ENCODE results near the gene ATP6V1F. TPM values are rescaled to one million over a fixed set of nuclear protein-coding genes. Genes with fewer than 3 reads are reported as not detected.

ATP6V1F gene
- total RNA-seq, 1 donor from 2014 or later = 119 TPM

DNA sequence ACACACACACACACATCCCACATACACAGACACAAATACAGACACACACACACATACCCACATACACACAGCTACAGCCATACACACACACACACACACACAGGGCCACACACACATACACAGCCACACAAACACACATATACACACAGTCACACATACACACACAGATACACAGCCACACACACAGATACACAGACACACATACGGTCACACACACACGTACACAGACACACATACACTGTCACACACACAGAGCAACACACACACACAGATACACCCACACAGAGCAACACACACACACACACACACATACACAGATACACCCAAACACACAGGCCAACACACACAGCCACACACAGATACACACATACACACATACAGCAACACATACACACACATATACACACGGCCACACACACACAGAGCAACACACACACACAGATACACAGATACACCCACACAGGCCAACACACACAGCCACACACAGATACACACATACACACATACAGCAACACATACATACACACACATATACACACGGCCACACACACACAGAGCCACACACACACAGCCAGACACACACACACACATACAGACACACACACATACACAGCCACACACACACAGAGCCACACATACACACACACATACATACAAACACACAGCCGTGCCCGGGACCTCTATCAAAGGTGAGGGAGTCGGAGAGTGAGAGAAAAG, 25.5 kb downstream of the ATP6V1F start:
- H3K27ac ChIP-seq = no peak overlapping the region
- no peaks in the 10 kb centered on the region for H3K27me3 ChIP-seq
- TF ChIP-seq POLR2AphosphoS5 (IDR thresholded peaks at IDR 0.05; ENCODE audit: insufficient read depth in 1 of 2, low read depth in 1 of 2) (no peak), POLR2A (IDR thresholded peaks at IDR 0.05) (no peak)
- TF ChIP-seq, protein P1, sequence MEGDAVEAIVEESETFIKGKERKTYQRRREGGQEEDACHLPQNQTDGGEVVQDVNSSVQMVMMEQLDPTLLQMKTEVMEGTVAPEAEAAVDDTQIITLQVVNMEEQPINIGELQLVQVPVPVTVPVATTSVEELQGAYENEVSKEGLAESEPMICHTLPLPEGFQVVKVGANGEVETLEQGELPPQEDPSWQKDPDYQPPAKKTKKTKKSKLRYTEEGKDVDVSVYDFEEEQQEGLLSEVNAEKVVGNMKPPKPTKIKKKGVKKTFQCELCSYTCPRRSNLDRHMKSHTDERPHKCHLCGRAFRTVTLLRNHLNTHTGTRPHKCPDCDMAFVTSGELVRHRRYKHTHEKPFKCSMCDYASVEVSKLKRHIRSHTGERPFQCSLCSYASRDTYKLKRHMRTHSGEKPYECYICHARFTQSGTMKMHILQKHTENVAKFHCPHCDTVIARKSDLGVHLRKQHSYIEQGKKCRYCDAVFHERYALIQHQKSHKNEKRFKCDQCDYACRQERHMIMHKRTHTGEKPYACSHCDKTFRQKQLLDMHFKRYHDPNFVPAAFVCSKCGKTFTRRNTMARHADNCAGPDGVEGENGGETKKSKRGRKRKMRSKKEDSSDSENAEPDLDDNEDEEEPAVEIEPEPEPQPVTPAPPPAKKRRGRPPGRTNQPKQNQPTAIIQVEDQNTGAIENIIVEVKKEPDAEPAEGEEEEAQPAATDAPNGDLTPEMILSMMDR (IDR thresholded peaks at IDR 0.05) = no peak
- H3K4me1 ChIP-seq = peaks cover 21% of the 10 kb centered on the region
- H3K4me3 ChIP-seq = no peak overlapping the region
- DNase-seq (ENCODE audit: extremely low spot score in 2 of 2) = no peak
- H3K36me3 ChIP-seq = no peaks in the 10 kb centered on the region
- no peaks in the 10 kb centered on the region for H3K9me3 ChIP-seq
- intact Hi-C loops (cut with DNase I) = no loop called here

DNA sequence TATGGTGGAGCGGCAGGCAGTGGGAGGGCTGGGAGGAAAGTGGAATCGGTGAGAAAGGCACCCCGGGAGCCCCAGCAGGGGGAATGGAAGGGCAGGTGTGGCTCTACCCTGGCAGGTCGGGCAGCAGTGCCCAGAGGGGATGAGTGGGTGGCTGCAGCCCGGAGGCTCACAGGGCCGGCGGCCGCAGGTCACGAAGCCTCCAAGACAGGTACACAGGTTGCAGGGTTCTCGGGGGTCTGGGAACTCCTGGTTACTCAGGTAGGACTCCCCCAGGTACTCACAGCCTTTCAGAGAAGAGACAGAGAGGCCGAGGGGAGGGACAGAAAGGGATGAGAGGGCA, 26.1 kb downstream of the ATP6V1F start:
- intact Hi-C loops (cut with DNase I) = no loop called here
- Histone ChIP-seq H3K4me3 (no peak overlapping the region), H3K27me3 (no peaks in the 10 kb centered on the region), H3K4me1 (peaks cover 27% of the 10 kb centered on the region), H3K36me3 (no peaks in the 10 kb centered on the region), H3K27ac (no peak overlapping the region), H3K9me3 (no peaks in the 10 kb centered on the region)
- TF ChIP-seq, protein P1 (IDR thresholded peaks at IDR 0.05) = no peak
- TF ChIP-seq POLR2AphosphoS5 (IDR thresholded peaks at IDR 0.05; ENCODE audit: insufficient read depth in 1 of 2, low read depth in 1 of 2) (no peak), POLR2A (IDR thresholded peaks at IDR 0.05) (no peak)
- no peak for DNase-seq (ENCODE audit: extremely low spot score in 2 of 2)

DNA sequence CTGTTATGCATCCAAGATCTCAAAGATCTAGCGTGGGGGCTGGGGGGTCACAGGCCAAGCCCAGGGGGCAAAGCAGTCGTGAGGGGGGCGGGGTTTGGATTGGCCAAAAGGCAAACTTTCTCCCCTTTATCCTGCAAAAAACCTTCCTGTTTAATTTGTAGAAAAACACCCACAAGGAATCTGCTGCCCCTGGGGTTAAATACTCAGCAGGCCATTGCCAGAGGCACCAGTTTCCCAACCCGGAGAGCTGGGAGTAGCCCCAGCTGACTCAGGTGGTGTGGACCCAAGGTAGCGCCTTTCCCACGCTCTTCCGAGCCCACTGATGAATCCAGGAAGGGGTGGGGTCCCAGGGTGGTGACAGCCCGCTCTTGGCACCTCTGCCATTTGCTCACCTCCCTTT, 26.5 kb downstream of the ATP6V1F start:
- DNase-seq (ENCODE audit: extremely low spot score in 2 of 2) = no peak
- H3K9me3 ChIP-seq = no peaks in the 10 kb centered on the region
- H3K4me1 ChIP-seq = peaks cover 28% of the 10 kb centered on the region
- TF ChIP-seq POLR2AphosphoS5 (IDR thresholded peaks at IDR 0.05; ENCODE audit: insufficient read depth in 1 of 2, low read depth in 1 of 2) = no peak
- TF ChIP-seq, protein P1 (IDR thresholded peaks at IDR 0.05) = no peak
- no peak for TF ChIP-seq POLR2A (IDR thresholded peaks at IDR 0.05)
- intact Hi-C loops (cut with DNase I) = no loop called here
- H3K27me3 ChIP-seq = no peaks in the 10 kb centered on the region
- H3K4me3 ChIP-seq = no peak overlapping the region
- H3K27ac ChIP-seq = no peak overlapping the region
- no peaks in the 10 kb centered on the region for H3K36me3 ChIP-seq

DNA sequence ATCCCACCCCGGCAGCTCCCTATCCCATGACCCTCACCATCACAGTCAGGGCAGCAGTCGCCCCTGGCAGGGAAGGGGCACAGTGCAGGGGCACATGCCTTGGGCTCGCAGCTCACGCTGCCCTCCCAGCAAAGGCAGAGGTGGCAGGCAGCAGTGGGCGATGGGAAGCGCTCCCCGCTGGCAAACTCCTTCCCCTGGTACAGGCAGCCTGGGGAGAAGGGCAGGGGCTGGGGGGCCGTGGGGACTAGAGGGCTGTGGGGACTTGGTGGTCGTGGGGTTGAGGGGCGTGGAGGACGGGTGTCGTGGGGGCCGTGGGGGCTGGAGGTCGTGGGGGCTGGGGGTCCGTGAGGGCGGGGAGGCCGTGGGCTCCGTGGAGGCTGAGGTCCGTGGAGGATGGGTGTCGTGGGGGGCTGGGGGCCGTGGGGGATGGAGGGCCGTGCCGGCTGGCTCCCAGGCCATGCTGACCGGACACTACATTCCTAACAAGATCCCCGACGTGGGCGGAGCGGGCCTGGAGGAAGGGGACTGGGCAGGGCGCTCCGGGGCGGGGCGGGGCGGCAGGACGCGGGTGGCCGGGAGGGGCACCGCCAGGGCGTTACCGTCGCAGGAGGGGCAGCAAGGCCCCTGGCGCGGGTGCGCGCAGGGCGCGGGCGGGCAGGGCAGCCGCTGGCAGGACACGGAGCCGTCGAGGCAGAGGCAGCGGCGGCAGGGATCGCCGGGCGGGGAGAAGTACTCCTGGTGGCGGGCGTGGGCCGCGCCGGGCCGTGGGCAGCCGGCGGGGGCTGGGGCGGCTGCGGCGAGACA, 27.9 kb downstream of the ATP6V1F start:
- intact Hi-C loops (cut with DNase I) = no loop called here
- H3K27ac ChIP-seq = no peak overlapping the region
- no peaks in the 10 kb centered on the region for H3K27me3 ChIP-seq
- no peaks in the 10 kb centered on the region for H3K36me3 ChIP-seq
- peak overlapping the region; percentile 34 to 37 for H3K4me3 ChIP-seq
- peaks cover 28% of the 10 kb centered on the region for H3K4me1 ChIP-seq
- no peak for TF ChIP-seq POLR2A (IDR thresholded peaks at IDR 0.05)
- TF ChIP-seq POLR2AphosphoS5 (IDR thresholded peaks at IDR 0.05; ENCODE audit: insufficient read depth in 1 of 2, low read depth in 1 of 2) = no peak
- TF ChIP-seq, protein P1 (IDR thresholded peaks at IDR 0.05) = no peak
- H3K9me3 ChIP-seq = no peaks in the 10 kb centered on the region
- no peak for DNase-seq (ENCODE audit: extremely low spot score in 2 of 2)
